ENCODE measurements around the gene FLOT1.

The FLOT1 gene

DNA sequence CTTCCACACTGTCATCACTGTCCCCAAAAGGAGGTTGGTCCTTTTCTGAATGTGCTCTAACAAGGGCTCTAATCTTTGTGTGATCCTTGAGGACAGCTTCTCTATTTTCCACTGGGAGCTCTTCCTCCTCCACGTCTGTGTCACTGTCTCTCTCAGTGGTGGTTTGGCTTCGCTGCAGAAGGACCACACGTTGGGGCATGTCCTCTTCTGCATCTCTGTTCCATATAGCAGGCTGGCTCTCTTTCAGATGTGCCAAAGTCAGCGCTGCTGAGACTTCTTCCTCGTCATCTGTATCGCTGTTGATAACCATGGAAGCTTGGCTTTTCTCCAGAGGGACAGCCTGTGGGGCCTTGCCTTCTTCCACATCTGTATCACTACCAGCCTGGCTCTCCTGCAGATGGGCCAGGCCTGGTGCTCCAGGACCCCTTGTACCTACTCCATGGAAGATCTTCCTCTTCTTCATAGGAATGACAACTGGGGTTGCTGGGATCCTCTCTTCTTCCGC is 30.0 kb downstream of the FLOT1 start:
- no peak for TF ChIP-seq CTCF (conservative IDR thresholded peaks at IDR 0.05; ENCODE audit: low read depth, low read length)
- no peak overlapping the region for H3K4me3 ChIP-seq (ENCODE audit: low read length)
- DNase-seq (ENCODE audit: low read depth): no peak

DNA sequence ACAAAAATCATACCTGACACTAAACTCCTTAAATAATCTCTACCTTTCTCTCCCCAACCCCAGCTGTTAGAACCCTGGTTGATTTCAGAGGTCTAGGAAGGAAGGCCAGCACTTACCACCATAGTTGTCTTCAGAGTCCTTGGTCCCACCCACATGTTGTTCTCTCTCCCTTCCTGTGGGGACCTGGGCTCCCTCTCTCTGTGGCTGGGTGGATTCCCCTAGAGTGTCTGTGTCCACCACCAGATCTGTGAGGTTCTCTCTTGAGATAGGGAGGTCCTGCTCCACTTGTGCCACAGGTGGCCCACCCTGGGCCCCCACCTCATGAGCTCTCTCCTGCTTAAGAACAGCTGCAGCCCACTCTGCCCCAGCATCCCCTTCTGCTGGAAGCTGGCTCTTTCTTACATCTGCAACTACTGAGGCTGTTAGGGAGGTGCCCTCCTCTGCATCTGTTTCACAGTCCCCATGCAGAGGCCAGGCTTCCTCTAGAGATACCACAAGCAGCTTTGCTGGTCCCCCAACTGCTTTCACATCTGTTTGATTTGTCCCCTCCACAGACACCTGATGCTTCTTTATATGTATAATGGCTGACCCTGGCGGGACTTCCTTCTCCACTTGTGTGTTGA is 30.6 kb downstream of the FLOT1 start:
- TF ChIP-seq CTCF (conservative IDR thresholded peaks at IDR 0.05; ENCODE audit: low read depth, low read length): no peak
- no peak overlapping the region for H3K4me3 ChIP-seq (ENCODE audit: low read length)
- no peak for DNase-seq (ENCODE audit: low read depth)

DNA sequence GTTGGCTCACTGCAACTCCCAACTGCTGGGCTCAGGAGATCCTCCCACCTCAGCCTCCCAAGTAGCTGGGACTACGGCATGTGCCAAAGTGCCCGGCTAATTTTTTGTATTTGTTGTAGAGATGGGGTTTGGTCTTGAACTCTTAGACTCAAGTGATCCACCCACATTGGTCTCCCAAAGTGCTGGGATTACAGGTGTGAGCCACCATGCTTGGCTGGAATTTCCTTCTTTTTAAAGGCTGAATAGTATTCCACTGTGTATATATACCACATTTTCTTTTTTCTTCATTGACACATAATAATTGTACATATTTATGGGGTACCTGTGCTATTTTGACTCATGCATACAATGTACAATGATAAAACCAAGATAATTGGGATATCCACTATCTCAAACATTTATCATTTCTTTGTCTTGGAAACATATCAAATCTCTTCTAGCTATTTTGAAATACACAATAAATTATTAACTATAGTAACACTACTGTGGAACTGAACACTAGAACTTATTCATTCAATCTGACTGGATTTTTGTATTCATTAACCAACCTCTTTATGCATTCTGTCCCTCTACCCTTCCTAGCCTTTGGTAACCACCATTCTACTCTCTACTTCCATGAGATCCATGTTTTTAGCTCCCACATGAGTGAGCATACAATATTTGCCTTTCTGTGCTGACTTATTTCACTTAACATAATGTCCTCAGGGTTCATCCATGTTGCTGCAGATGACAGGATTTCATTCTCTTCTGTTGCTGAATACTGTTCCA is 33.2 kb downstream of the FLOT1 start:
- no peak for TF ChIP-seq CTCF (conservative IDR thresholded peaks at IDR 0.05; ENCODE audit: low read depth, low read length)
- H3K4me3 ChIP-seq (ENCODE audit: low read length): no peak overlapping the region
- DNase-seq (ENCODE audit: low read depth): no peak

DNA sequence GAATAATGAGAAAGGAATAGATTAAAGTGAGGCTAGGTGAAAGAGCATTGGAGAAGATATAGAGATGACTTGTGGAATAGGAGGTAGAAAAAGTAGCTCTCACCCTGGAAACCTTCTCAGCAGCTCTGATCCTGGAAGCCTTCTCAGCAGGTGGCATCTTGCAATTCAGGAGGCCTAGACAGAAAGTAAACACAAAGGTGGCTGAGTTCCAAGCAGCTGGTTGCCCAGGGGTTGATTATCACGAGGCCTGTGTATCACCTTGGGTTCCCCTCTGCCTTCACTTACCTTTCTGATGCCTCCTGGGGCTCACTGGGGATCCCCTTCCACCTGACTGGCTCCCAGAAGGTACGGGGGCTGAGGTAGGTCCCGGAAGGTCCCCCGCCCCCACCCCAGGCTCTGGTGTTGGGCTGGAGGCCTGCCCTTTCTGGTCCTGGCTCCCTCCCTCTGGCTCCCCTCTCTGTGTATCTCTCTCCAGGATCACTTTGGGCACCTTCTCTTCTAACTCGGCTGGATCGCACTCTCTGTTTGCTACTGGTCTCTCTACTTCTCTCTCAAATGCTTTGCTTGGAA is 35.1 kb downstream of the FLOT1 start:
- TF ChIP-seq CTCF (conservative IDR thresholded peaks at IDR 0.05; ENCODE audit: low read depth, low read length): no peak
- no peak for DNase-seq (ENCODE audit: low read depth)
- H3K4me3 ChIP-seq (ENCODE audit: low read length): no peak overlapping the region

DNA sequence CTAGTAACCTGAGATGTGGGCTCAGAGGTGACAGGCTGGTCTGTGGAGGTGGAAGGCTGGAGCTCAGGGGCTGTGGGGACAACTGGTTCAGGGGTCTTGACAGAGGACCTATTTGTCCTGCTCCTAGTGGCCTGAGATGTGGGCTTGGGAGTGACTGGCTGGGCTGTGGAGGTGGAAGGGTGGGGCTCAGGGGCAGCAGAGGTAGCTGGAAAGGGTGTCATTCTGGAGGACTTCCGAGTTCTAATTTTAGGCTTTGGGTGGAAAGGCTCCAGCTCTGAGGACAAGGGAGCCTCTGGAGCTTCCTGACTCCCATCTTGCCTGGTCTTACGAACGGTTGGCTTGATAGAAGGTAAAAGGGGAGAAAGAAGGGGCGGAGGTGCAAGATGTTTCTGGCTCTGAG is 36.9 kb downstream of the FLOT1 start:
- TF ChIP-seq CTCF (conservative IDR thresholded peaks at IDR 0.05; ENCODE audit: low read depth, low read length): no peak
- no peak overlapping the region for H3K4me3 ChIP-seq (ENCODE audit: low read length)
- DNase-seq (ENCODE audit: low read depth): no peak

DNA sequence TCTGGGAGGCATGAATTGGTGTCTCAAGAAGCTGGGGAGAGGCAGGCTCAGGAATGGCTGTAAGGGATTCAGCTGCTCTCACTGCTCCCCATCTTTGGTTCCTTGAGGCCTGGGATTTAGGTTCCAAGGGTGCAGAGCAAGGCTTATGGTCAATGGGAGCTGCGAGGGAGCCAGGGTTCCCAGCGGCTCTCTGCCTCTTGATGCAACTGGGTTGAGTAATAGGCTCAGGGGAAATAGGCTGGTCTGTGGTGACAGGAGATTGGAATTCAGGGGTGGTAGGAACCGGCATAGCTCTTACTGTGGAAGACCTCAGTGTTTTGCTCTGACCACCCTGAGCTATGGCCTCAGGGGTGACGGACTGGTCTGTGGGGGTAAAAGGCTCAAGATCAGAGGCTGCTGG is 38.7 kb downstream of the FLOT1 start:
- no peak for DNase-seq (ENCODE audit: low read depth)
- H3K4me3 ChIP-seq (ENCODE audit: low read length): no peak overlapping the region
- no peak for TF ChIP-seq CTCF (conservative IDR thresholded peaks at IDR 0.05; ENCODE audit: low read depth, low read length)
